HG03196 (cell line): ENCODE data around the gene EPHB2.

Source experiments
- ATAC-seq: cut with Tn5 transposase; IDR thresholded peaks from one replicate; pipeline ENCODE4 v1.9.1; 2021; ENCODE audit not compliant: unreplicated experiment

EPHB2 gene

DNA sequence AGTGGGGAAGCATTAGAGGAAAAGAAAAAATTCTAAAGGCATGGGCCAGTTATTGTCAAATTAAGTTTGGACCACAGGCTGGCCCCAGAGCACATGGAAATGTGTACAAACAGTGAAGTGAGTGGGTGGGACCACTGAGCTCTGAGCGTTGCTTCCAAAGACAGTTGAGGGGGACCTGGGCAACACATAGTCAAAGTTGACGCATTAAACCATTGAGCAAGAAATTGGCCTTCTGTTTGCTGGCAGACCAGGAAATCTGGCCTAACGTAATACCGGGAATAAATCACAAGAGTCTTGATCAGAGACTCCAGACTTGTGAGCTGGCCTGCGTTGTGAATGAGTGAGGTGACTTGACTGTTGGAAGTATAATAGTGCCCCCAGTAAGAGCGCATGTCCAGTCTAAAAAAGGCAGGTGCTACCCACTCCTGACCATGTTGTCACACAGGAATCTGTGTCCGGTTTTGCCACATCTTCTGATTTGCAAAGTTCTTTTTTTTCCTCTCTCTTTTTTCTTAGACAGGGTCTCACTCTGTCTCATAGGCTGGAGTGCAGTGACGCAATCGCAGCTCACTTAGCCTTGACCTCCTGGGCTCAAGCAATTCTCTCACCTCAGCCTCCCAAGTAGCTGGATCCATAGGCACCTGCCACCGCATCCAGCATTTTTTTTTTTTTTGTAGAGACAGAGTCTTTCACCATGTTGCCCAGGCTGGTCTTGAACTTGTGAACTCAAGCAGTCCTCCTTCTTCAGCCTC is 10.7 kb downstream of the EPHB2 start:
- ATAC-seq: no peak

DNA sequence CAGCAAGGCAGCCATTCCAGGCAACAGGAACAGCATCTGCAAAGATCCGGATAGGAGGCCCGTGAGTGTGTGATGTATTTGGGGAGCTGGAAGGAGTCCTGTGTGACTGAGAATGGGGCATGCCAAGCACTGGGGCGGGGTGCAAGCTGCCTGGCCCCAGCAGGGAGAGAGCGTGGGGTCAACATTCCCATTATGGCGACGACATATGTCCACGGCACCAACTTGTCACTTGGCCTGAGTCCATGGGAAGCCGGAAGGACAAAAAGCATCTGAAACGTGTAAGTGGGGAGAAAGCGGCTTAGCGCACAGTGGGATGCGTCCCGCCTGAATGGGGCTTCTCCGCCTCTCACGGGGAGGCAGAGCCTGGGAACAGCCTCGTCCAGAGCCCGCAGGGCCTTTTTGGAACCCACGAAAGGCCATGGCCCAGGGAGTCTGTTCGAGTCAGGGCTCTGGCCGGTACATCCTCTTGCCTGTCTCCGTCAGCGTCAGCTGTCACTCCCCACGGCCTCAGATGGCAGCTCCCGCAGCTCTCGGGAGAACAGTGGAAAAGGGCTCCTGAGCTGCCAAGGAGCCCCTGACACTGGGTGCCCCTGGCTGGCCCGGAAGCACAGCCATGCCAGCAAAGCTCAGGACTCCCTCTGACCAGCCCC is 12.4 kb downstream of the EPHB2 start:
- no peak for ATAC-seq

GRCh38 chr1:22727873-22728272 is 17.2 kb downstream of the EPHB2 start:
- no peak for ATAC-seq

- no peak for ATAC-seq
These were observed 18.2 kb downstream of the EPHB2 start for GRCh38 chr1:22728751-22729399.

DNA sequence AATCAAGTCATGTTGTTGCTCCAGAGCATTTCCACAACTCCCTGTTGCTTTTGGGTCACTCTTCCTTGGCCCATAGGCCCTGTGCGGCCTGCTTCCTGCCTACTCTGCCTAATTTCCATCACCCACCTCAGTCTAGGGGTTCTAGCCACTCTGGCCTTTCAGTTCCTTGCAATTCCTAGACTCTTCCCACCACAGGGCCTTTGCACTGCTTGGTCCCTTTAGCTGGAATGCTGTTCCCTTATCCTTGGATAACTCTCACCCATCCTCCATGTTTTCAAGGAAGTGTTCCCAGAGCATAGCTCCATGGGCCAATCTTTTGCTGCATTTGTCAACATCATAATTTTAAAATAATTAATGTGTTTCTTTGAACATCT is 18.7 kb downstream of the EPHB2 start:
- no peak for ATAC-seq

DNA sequence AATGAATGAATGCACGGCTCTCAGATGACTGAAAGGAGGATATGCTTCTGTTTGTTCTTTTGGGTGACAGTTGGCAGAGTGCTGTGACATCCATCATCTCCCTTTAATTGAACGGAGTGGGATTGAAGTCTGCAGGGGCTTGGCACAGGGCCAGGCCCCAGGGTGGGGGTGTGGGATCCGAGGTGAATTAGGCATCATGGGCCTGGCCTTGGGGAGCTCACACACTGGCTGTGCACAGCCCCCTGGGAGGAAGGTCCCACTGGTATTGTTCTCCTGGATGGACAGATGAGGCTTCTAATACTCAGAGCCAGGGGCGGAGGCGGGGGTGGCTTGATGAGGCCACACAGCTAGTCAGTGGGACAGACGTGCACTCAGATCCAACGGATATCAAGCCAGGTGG is 19.3 kb downstream of the EPHB2 start:
- ATAC-seq: no peak

GRCh38 chr1:22731924-22732720 is 21.5 kb downstream of the EPHB2 start:
- ATAC-seq: no peak

DNA sequence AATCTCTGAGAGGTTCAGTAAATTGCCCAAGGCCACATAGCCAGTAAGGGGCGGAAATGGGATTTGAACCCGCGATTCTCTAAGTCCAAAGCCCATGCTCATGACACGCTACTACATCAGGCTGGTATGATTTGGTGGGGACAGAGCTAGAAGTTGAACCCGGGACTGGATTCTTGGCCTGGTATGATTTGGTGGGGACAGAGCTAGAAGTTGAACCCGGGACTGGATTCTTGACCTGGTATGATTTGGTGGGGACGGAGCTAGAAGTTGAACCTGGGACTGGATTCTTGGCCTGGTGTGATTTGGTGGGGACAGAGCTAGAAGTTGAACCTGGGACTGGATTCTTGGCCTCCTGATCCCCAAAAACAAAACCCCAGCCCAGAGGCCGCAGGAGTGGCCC is 23.0 kb downstream of the EPHB2 start:
- ATAC-seq: no peak

GRCh38 chr1:22736501-22737080 is 26.0 kb downstream of the EPHB2 start:
- ATAC-seq: no peak

- no peak for ATAC-seq
These were observed 26.9 kb downstream of the EPHB2 start for GRCh38 chr1:22737374-22738068.

DNA sequence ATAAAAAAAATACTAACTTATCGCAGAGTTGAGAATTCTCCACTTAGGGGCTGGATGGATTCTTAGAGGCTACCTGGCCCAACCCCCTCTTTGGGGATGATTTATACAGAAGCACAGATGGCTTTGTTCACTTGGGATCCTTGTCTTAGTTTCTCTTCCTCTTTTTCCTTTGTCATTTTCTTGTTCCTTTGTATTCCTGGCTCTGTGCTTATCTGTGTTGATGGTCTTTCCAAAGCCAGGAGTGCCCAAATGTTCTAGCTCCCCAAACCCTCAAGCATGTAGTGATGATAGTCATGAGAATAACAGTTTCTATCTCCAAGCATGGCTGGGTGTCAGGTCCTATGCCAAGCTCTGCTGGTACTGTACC is 27.4 kb downstream of the EPHB2 start:
- ATAC-seq: no peak

GRCh38 chr1:22738522-22738921 is 27.9 kb downstream of the EPHB2 start:
- no peak for ATAC-seq

GRCh38 chr1:22739648-22740385 is 29.2 kb downstream of the EPHB2 start:
- no peak for ATAC-seq

DNA sequence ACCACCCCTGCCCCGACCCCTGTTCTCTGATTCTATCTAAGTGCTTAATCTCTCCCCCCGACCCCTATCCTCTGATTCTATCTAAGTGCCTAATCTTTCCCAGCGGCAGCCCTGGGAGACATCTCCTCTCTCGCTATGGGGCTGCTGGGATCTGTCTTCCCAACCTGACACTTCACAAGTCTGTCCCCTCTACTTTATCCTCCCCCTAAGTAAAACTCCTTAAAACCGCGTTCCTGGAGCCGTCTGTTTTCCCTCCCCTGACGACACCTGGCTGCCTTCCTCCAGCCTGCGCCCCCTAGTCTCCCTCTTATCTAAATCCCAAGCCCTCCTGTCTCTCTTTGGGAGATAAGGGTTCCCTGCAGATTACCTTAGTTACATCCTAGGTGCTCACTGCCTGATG is 30.5 kb downstream of the EPHB2 start:
- no peak for ATAC-seq

- no peak for ATAC-seq
These were observed 35.3 kb downstream of the EPHB2 start for GRCh38 chr1:22745669-22746585.

GRCh38 chr1:22747021-22747734 is 36.5 kb downstream of the EPHB2 start:
- ATAC-seq: no peak

DNA sequence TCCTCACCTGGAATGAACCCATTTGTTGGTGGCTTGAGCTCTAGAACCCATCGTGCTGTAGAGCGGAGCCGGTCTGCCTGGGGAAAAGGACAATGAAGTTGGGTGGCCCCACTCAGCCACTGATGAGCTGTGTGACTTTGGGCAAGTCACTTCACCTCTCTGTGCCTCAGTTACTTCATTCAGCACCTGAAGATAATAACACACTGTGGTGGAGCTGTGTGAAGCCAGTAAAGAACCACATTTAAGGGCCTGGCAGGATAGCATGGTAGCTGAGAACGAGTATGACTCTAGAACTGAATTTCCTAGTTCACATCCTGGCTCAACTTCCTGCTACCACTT is 37.1 kb downstream of the EPHB2 start:
- ATAC-seq: no peak

DNA sequence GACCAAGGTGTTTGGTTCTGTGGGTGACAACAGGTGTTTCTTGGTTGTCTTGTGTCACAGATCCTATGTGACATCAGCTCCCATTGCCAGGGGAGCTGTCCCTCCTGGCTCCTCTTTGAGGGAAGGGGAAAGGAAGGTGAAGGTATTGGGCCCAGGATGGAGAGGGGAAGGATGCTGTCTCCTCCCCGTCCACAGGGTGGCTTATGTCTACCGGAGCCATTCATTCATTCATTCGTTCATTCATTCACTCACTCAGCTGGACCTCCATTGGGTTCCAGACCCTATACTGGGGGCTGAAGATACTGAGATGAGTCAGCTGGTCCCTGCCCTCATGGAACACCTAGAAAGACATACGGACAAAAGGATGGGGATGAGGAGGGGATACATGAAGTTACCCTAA is 38.9 kb downstream of the EPHB2 start:
- no peak for ATAC-seq
